NCI-H1436 (cell line): ENCODE measurements around the gene ADK.
"Not testable (repeated sequence)": the region's sequence is repeated elsewhere in the genome, so short reads cannot be mapped to it uniquely, and the experiment has no call there.

Source experiments
- DNase-seq: peaks from one replicate; lab custom pipeline; 2025; lab: John Stamatoyannopoulos, UW

ADK gene

DNA sequence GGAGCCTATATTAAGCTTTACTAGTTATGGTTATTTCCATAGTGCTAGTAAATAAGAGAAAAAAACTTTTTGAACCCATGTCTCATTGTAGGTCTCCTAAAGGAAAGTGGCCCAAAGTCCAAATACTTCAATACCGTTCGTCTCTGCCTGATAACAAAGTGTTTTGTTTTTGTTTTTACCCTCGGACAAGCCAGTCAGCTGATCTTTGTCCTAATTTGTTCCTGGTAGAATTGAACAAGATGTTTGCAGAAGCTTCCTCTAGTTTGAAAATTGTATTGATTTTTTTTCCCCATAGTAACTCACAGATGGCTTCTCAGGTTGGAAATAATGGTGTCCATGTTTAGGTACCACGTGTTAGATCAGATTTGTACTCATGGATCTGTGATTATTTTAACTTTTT lies 339.5 kb downstream of the ADK start:
- no peak for DNase-seq

DNA sequence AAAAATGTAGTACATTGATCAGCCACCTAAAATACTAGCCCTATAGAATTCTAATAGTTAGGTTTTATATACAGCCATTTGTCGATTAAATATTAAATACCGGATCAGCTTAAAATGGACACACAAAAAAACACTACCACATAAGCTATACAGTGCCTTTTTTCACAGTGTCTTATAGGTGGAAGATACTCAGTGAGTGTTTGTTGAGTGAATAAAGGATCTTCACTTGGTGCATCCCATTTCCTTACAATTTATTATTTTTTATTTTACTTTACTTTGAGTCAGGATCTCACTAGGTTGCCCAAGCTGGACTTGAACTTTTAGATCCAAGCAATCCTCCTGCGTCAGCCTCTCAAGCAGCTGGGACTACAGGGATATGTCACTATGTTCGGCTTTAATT lies 340.0 kb downstream of the ADK start:
- no peak for DNase-seq

GRCh38 chr10:74496276-74496675 lies 345.3 kb downstream of the ADK start:
- not testable (repeated sequence) for DNase-seq

DNA sequence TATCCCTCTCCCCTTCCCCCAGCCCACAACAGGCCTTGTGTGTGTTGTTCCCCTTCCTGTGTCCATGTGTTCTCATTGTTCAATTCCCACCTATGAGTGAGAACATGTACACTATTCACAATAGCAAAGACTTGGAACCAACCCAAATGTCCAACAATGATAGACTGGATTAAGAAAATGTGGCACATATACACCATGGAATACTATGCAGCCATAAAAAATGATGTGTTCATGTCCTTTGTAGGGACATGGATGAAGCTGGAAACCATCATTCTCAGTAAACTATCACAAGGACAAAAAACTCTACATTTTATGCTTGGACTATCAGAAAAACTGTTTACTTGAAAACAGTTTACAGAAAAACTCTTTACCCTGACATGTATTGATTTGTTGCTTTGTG lies 347.6 kb downstream of the ADK start:
- DNase-seq, result not testable (repeated sequence)

DNA sequence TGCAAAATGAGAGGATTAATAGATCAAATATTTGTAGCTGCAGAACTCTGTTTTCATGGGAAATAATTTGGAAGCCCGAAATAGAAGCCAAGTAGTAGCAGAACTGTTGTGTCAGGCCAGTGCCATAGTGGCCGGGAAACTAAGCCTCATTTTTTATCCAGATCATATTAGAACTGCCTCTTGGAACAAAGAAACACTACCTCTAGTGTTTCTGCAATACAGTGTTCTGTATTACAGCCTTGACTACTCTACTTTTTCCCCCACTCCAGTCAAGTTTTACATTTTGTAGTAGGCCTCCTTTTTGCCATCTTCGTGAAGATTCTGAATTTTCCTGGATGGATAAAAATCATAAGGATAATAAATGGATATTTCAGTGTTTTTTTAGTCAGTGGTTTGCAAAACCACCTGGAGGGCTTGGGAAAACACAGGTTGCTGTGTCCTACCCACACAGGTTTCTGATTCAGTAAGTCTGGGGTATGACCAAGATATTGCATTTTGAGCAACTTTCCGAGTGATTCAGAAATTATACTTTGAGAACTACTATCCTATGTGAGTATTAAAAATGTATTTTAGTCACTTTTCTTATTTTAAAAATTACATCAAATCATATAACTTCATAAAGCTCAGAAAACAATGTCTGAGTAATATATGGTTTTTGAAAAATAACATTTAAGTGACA lies 349.1 kb downstream of the ADK start:
- no peak for DNase-seq

DNA sequence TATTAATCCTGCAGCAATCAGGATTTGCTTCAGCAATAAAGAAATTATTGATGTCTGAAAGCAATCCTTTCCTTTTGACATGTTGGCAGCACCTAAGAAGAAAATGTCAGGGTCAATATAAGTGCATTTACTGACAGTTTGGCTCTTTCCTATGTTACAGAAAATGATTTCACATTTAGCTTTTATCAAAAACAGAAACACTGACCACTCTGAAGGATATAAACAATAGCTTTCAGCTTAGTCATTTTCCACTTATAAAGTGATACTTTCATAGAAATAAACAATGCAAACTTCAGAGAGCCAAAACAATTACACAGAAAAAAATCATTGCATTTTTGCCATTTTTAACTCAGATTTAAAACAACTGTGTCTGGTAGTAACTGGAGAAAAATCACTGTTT lies 349.8 kb downstream of the ADK start:
- DNase-seq, result no peak

DNA sequence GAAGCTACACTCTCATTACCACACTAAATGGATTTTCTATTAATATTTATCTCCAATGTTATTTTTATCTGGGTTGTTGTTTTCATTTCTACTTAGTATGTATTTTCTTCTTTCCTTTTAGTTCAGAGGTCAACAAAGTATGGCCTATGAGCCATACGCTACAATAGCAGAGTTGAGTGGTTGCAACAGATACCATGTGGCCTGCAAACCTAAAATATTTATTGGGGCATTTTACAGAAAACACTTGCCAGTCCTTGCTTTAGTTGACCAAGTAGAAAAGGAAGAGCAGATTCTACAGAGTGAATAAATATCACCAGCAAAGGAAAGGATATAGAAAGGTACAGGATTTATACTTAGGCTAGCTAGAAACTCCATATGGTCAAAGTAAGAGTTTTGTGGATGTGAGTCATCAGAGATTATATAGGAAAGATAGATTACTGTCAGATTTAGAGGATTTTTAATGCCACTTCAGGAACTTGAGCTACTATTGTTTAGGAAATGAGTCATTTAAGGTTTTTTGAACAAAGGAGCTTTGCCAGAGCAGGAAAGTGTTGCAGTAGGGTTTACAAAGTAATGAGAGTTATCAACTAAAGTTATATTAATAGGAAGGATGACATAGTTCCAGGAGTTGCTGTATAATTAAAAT lies 352.1 kb downstream of the ADK start:
- DNase-seq, result no peak

- no peak for DNase-seq
These were observed 356.9 kb downstream of the ADK start for GRCh38 chr10:74507951-74508350.

- DNase-seq, result no peak
These were observed 359.6 kb downstream of the ADK start for GRCh38 chr10:74510594-74510993.

DNA sequence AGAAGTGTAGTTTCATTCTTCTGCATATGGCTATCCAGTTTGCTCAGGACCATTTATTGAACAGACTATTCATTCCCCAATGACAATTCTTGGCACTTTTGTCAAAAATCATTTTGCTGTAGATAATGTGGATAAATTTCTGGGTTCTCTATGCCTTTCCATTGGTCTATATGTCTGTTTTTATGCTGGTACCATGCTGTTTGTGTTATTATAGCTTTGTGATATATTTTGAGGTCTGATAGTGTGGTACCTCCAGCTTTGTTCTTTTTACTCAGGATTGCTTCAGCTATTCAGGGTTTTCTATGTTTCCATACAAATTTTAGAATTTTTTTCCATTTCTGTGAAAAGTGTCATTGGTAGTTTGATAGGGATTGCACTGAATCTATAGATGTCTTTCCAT lies 360.0 kb downstream of the ADK start:
- DNase-seq, result no peak

- DNase-seq, result no peak
These were observed 363.3 kb downstream of the ADK start for GRCh38 chr10:74514322-74514721.

DNA sequence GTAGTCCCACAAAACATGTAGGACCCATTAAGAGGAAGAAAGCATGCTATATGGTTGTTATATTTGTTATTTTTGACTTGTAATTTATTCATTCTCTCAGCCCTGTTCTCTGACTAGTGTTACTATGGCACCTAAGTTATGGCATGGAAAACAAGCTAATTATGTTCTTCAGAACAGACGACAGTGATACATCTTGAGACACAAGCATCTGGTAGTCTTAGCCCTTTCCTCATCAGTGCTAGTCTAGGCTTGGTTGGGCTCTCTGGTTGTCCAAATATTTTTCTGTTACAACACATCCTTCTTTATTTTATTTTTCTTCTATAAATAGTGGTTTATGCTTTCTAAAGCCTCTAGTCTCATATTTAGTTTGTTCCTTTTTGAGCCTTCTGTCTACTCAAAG lies 367.0 kb downstream of the ADK start:
- no peak for DNase-seq

DNA sequence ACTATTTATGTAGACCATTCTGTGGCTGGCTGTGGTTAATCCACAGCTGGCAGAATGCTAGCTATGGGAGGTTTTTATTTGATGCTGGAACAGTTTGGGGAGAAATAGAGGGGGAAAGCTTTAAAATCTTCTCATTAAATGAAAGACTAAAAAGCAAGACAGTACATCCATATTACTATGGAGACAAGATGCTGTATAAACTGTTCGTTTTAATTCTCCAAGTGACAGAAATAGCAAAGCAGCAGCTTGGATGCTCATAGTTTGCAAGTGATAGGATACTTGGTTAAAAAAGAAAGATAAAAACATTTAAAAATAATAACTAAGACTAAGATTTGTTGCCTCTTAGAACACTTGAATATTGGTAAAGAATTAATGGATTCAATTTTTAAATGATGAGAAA lies 370.5 kb downstream of the ADK start:
- DNase-seq, result no peak

DNA sequence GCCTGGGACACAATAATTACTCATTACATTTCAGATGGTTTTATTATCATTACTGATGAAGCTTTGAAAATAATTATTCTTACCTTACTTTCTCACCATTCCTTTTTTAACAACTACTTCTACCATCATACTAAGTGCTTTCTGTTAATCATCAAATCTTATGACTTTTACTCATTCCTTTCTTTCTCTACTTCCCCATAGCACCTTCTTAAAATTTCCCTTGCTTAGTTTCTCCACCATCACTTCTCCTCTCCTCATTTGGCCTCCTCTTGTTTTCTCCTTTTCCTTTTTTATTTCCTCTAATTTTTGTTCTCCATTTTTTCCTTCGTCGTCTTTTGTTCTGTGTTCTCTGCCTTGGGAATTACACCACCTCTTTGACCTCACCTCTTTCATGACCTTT lies 372.2 kb downstream of the ADK start:
- DNase-seq, result no peak

- DNase-seq, result no peak
These were observed 374.9 kb downstream of the ADK start for GRCh38 chr10:74525885-74526284.

DNA sequence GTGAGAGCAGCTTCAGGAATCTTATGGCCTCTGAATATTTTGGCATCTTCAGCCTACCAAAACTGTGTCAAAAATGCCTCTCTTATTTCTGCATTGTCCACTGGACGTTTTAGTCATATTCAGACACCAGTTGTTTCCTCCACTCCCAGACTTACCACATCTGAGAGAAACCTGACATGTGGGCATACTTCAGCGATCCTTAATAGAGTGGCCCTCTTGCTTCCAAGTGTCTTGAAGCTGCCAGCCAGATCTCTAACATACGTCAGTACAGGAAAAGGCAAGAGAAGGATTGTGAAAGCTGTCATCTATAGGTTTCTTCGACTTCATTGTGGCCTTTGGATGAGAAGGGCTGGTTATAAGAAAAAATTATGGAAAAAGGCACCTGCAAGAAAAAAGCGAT lies 376.6 kb downstream of the ADK start:
- not testable (repeated sequence) for DNase-seq

GRCh38 chr10:74529205-74529604 lies 378.2 kb downstream of the ADK start:
- DNase-seq, result no peak

DNA sequence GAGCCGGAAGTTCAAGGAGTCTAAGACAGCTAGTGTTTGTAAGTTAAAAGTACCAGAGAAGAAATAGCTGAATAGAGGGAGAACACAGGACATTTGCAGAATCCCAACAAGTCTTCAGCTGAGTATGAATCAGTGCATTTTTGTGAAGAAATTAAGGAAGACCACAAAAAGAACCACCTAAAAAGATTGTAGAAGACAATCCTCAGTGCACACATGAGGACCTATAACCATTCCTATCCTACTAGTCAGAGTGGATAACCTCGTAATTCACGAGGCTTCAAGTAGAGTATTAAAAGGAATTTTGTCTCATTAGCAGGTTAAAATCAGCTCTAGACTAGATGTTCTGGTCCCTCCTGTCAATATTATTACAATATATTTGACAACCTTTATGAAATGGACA lies 380.0 kb downstream of the ADK start:
- DNase-seq, result no peak

- DNase-seq, result no peak
These were observed 388.3 kb downstream of the ADK start for GRCh38 chr10:74539317-74539716.

- no peak for DNase-seq
These were observed 390.4 kb downstream of the ADK start for GRCh38 chr10:74541375-74541774.

DNA sequence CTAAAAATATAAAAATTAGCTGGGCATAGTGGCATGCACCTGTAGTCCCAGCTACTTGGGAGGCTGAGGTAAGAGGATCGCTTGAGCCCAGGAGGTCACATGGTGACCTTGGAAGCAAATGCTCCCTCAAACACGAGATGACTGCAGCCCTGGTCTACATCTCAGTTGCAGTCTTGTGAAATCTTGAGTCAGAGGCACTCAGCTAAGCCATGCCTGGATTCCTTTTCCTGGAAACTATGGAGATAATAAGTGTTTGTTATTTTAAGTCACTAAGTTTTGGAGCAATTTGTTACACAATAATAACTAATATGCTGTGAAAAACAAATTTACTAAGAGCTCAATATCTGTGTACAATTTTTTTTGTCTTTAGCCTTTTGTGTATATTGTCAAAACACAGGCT lies 391.1 kb downstream of the ADK start:
- DNase-seq, result no peak

DNA sequence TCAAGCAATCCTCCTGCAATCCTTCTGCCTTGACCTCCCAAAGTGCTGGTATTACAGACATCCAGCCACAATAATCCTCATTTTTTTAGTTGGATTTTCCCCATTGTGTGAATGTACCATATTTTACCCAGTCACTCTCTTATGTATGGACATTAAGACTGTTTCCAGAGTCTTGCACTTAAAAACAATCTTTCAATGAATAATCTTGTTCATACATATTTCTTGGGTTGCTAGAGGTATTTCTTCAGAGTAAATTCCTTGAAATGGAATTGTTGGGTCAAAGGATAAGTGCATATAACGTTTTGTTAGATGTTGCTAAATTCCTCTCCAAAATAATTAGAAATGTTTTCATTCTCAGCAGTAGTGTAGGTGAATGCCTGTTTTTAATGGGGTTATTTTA lies 392.3 kb downstream of the ADK start:
- DNase-seq, result no peak

- DNase-seq, result no peak
These were observed 393.1 kb downstream of the ADK start for GRCh38 chr10:74544106-74544505.

DNA sequence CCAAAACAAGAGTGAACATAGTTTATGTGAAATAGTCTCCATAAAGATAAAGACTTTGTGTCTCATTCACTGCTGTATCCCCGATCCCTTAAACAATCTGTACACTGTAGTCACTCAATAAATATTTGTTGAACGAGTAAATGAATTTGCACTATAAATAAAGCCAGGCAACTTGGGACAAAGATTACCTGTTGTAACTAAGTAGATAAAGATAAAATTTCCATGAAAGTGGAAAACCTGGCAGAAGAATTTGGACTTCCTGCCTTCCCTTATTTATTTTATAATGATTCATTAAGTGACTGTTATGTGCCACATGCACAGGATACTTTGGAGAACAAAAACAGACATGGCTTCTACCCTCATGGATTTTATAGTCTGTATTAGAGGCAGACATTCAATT lies 397.7 kb downstream of the ADK start:
- DNase-seq, result no peak
